HG02973 (cell line): ENCODE results near the gene KLF14.
"Not testable (repeated sequence)": the region's sequence is repeated elsewhere in the genome, so short reads cannot be mapped to it uniquely, and the experiment has no call there.

Source experiments
- ATAC-seq: cut with Tn5 transposase; IDR thresholded peaks from one replicate; pipeline ENCODE4 v1.9.1; 2021; ENCODE audit warnings: moderate library complexity; ENCODE audit not compliant: unreplicated experiment

The KLF14 gene

DNA sequence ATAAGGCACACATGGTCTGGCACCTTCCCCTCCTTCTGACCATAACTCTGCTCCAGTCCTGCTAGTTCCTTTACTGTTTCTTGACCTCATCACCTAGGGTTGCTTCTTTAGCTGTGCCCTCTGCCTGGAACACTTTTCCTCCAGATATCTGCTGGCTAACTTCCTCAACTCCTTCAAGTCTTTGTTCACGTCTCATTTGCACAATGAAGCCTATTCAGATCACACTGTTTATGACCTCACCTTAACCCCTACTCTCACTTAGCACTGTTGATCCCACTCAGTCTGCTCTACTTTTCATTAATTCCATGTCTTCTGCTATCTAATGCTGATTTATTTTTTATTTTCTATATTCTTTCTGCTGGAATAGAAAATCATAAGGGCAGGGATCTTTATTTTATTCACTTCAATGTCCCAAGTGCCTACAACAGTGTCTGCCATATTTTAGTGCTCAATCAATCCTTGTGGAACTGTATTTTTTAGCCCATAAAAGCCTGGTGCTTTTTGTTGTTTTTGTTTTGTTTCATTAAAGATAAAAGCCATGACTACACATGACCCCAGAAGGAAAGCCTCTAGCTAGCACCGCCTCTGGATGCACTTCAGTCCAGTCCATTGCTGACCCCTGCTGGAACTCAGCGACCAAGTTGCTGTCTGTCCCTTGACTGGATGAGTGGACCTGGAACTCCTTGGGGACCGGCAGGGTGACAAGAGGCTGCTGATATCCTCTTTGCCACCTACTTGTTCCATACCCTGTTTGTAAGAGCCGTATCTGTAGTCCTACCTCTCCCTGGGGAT, 12.3 kb downstream of the KLF14 start:
- ATAC-seq: no peak

DNA sequence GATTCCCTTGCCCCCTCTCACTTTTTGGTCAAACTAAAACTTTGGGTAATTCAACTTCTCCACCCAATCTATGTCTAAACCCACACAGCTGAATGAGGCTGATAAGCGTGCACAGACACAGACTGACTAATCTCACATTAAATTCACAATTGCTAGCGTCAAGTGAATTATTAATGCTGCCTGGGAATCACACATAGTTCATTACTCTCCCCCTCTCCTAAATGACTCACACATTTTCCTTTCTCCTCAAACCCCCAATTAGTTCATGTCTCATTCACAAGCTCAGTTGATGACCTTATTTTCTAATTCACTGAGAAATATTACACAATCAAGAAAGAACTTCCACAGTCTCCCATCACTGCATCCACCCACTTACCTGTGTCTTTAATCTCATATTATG, 14.5 kb downstream of the KLF14 start:
- ATAC-seq: no peak

DNA sequence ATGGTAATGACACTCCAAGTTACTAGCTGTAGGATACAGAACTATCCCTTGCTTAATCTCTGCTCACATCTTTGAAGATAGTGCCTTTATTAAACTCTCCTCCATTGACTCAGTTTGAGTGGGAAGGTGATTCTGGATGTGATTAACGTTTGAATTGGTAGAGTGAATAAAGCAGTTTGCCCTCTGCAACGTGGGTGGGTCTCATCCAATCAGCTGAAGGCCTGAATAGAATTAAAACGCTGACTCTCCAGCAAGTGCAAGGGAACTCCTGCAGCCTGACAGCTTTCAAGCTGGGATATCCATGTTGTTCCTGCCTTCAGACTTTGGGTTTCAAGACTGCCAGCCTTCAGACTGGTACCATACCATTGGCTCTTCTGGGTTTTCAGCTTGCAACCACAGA, 21.6 kb downstream of the KLF14 start:
- ATAC-seq: no peak

DNA sequence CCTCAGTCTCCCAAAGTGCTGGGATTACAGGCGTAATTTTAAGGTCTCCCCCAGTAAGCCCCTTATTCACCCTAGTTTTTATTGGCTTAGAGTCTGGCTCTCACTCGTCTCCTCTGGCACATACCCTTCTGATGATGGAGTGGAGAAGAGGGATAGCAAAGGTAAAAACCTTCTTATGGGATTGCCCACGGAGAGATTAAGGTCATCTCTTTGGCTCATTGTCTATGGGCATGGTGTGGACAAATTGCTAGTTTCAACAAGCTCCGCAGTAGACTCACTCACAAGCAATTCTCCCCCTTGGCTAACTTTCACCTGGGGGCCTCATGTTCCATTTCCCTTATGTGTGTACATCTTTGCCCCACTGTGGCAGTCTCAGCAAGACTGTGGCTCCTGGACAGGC, 25.2 kb downstream of the KLF14 start:
- ATAC-seq: no peak

DNA sequence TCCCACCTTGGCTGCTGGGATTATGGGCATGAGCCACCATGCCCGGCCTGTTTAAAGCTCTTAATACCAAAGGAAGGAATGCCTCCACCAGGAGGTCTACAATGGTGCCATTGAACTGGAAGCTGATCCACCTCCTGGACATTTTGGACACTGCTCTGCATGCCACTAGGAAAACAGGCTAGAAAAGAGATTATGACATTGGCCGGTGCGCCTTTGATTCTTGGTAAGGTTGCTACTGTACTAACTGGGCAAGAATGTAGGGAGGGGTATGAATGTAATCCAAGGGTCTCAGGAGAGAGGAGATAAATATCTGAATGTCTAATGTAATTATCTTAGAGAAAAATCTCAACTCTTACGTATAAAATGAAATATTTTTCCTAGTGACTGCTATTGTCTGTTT, 26.0 kb downstream of the KLF14 start:
- ATAC-seq: no peak

DNA sequence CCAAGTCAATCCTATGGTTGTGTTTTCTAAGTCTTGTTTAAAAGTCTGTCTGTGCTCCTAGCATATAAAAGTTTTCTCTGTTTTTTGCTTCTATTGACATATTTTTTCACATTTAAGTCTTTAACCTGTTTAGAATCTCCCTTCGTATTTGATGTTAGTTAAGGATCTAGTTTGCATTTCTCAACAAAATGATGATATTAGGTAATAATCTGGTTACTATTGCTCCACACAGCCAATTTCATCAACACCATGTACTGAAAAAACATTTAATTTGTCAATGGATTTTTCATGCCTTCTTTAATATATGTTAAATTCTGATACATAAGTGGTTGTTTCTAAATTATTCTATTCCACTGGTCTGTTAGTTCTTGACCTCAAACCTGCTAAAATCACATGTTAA, 30.2 kb downstream of the KLF14 start:
- ATAC-seq: no peak

DNA sequence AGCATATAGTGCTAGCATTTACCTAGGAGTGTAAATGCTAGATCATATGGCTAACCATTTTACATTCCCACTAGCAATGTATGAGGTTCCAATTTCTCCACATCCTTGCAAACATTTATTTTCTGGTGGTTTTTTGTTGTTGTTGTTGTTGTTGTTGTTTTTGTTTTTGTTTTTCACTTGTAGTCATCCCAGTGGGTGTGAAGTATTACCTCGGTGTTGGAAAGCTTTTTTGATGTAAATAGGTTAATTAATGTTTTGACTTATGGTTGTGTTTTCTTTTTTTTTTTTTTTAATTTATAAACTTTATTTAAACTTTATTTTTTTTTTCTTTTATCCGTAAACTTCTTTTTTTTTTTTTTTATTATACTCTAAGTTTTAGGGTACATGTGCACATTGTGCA, 32.4 kb downstream of the KLF14 start:
- no peak for ATAC-seq

DNA sequence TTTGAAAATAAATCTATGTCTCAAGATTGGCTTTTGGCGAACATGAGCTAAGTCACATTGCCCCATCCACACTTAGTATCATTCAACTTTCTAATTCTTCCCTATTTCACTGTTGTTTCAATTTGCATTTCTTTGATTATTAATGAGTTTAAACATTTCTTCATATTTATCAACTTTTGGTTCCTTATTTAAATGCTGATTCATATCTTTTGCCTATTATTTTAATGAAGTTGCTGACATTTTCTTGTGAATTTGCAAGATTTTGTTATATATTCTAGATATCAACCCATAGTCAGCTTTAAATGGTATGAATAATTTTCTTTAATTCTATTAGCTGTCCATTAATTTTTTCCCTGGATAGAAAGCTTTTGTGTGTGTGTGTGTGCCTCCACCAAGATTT, 33.2 kb downstream of the KLF14 start:
- no peak for ATAC-seq

DNA sequence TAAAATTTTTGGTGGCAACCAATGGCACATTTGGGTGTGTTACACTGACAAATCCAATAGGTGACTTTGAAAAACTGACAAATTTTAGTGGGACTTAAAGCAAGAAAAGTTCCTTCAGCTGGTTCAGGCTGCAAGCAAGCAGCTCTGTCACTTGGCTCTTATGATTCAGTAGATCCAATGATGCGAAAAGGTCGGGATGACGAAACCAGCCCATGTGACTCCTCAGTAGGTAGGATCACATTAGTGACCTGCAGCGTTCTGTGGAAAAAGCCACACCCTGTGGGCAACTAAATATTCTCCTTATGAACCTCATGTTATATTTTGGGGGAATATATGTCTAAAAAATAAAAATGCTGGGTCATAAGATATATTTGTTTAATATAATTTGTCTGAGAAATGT, 34.3 kb downstream of the KLF14 start:
- ATAC-seq: no peak

DNA sequence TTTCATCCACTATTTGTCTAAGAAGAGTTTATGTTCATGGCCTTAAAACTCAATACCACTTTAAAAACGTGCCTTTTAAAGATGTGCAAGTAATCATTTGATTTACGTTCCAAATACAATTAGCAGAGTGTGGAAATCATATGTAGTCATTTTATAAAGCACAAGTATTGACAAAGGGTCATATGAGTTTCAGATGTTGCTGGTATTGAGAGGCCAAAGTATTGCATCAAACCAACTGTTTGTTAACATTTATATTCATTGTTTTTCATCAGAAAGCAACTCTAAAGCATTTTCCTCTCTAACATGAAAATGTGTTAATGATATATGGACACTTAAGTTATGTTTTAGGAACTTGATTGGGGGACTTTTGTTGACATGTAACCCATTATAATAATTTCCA, 36.2 kb downstream of the KLF14 start:
- no peak for ATAC-seq

DNA sequence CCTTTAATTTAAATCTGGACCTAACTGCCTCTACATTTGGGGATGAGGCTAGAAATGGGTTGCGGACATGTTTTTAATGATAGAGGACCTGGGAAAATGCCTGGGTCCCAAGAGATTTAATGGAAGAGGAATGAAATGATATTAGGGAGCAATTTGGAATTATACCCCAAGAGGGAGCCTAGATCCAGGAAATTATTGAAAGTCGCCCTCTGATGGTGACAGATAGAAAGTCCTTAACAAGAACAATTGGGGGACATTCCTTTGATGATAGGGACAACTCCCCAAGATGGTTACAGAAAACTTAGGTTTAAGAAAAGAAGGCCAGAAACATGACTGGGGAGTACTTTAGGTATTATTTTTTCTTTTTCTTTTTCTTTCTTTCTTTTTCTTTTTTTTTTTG, 38.2 kb downstream of the KLF14 start:
- ATAC-seq: no peak

DNA sequence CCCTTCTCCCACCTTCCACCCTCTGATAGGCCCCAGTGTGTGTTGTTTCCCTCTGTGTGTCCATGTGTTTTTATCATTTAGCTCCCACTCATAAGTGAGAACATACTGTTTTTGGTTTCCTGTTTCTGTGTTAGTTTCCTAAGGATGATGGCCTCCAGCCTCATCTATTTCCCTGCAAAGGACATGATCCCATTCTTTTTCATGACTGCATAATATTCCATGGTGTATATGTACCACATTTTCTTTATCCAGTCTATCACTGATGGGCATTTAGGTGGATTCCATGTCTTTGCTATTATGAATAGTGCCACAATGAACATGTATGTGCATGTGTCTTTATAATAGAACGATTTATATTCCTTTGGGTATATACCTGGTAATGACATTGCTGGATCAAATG, 41.6 kb downstream of the KLF14 start:
- ATAC-seq: not testable (repeated sequence)

DNA sequence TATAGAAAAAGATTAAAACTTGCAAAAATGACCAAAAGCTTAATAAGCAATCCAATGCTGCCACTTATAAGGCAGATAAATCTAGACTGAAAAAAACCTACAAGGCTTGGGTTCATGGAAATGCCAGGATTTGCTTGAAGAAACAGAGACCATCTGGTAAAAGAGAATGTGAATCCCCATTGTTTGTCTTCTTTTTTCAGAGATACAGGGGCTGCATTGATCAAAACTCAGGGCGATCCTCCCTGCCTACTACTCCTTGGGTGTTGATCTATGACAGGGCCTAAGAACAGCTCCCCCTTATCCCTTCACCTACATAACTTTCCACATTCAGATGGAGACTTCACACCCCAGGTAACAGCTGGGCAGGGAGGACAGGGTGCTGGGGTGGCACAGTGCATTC, 44.3 kb downstream of the KLF14 start:
- ATAC-seq: no peak

DNA sequence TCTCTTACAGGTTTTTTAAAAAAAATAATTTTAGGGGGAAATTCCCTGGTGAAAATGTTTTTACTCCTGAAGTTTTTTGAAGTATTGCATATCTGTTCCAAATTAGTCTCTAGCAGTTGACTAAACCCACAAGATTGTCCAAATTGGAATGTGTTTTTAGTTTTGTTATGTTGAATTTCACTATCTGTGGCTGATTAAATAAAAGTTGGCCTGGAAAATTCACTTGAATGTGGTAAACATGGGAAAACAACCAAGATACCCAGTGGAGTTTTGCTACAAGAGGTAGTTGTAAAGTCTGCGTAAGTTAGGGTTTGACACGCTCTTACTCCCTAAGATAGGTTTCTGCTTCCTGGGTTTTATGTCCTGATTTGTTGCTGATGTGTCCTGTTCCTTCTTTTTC, 51.0 kb downstream of the KLF14 start:
- no peak for ATAC-seq
